T-cell (primary cell): ENCODE measurements around the gene CORIN. TPM values are rescaled to one million over a fixed set of nuclear protein-coding genes. Genes with fewer than 3 reads are reported as not detected.

Experiments
- ATAC-seq, 4 experiments: fragments of 200-7000 bp in 3 of 4; fragments of 150-1000 bp in 1 of 4; cut with Tn5 transposase; replicated peaks in 1 of 4; 1 replicate in 3 of 4; 2 replicates in 1 of 4; pipeline ENCODE4 v1.10.0; 2021; ENCODE audit warnings: moderate library complexity in 3 of 4, mild to moderate bottlenecking in 2 of 4, moderate number of reproducible peaks in 1 of 4
- CTCF ChIA-PET, 2 donors: fragments of 300-600 bp; sonication (Branson Sonifier 250); formaldehyde crosslinking; loops; one replicate each; lab custom pipeline; 2022; ENCODE audit warnings: antibody characterized with exemption in 2 of 2; lab: Charles Lee
- POLR2A ChIA-PET, 2 donors: fragments of 300-600 bp; sonication (Branson Sonifier 250); formaldehyde crosslinking; loops; one replicate each; lab custom pipeline; 2022; ENCODE audit warnings: antibody characterized with exemption in 2 of 2; lab: Charles Lee
- DNase-seq, 35 experiments: peaks; one replicate each; pipeline versions ENCODE4 v3.0.0 to v3.0.0-alpha.2; 2013 to 2023
- H3K27ac ChIP-seq: one replicate; pipeline ENCODE4 v1.5.1; 2013; ENCODE audit warnings: low read length
- H3K27me3 ChIP-seq, 2 experiments: replicated peaks in 1 of 2; 1 replicate in 1 of 2; 2 replicates in 1 of 2; pipeline versions ENCODE4 v1.6.1 to v1.7.0; 2013; ENCODE audit warnings: low read length in 1 of 2, mixed read lengths in 1 of 2; ENCODE audit not compliant: control insufficient read depth in 2 of 2, insufficient read depth in 2 of 2; ENCODE audit errors: extremely low read depth in 1 of 2
- H3K36me3 ChIP-seq, 2 donors: 1 replicate in 1 of 2; 2 replicates in 1 of 2; pipeline versions ENCODE4 v1.6.1 to v1.7.0; 2013; ENCODE audit warnings: low read length in 1 of 2; ENCODE audit not compliant: control insufficient read depth in 2 of 2, insufficient read depth in 1 of 2; ENCODE audit errors: extremely low read depth in 1 of 2
- H3K4me1 ChIP-seq, 2 experiments: 1 replicate in 1 of 2; 2 replicates in 1 of 2; pipeline versions ENCODE4 v1.6.1 to v1.7.0; 2013; ENCODE audit warnings: low read length in 2 of 2, mixed read lengths in 1 of 2; ENCODE audit not compliant: insufficient read depth in 2 of 2, control insufficient read depth in 1 of 2; ENCODE audit errors: extremely low read depth in 1 of 2
- H3K4me3 ChIP-seq, 2 donors: 1 replicate in 1 of 2; 2 replicates in 1 of 2; pipeline versions ENCODE4 v1.5.1 to v1.7.0; 2013; ENCODE audit warnings: mild to moderate bottlenecking in 2 of 2, low read length in 1 of 2, moderate library complexity in 1 of 2; ENCODE audit not compliant: control insufficient read depth in 1 of 2; ENCODE audit errors: extremely low read depth in 1 of 2
- H3K9me3 ChIP-seq: 2 replicates; pipeline ENCODE4 v1.7.0; 2013
- H3K27ac Mint-ChIP-seq, 2 donors: one replicate each; pipeline ENCODE4 v1.8.0; 2020 to 2021; ENCODE audit warnings: mild to moderate bottlenecking in 2 of 2, mixed read lengths in 2 of 2
- H3K27me3 Mint-ChIP-seq, 2 donors: one replicate each; pipeline ENCODE4 v1.8.0; 2021 to 2022; ENCODE audit warnings: mixed read lengths in 2 of 2
- H3K36me3 Mint-ChIP-seq: one replicate; pipeline ENCODE4 v1.8.0; 2021; ENCODE audit warnings: mixed read lengths
- H3K4me1 Mint-ChIP-seq, 3 donors: one replicate each; pipeline ENCODE4 v1.8.0; 2020 to 2022; ENCODE audit warnings: mixed read lengths in 3 of 3, mild to moderate bottlenecking in 1 of 3
- H3K4me3 Mint-ChIP-seq, 3 donors: one replicate each; pipeline ENCODE4 v1.8.0; 2020 to 2022; ENCODE audit warnings: mild to moderate bottlenecking in 3 of 3, mixed read lengths in 3 of 3, moderate library complexity in 3 of 3
- H3K9me3 Mint-ChIP-seq, 3 donors: one replicate each; pipeline ENCODE4 v1.8.0; 2020 to 2022; ENCODE audit warnings: mixed read lengths in 3 of 3
- WGBS: methylation state at CpG from one replicate; pipeline ENCODE4 v1.1.5; 2013; ENCODE audit warnings: missing lambda C conversion rate; ENCODE audit not compliant: insufficient coverage; 5-methylcytosine and 5-hydroxymethylcytosine counted together
- total RNA-seq, 35 experiments: library from RNA in 6 of 35; stranded (reverse) in 6 of 35; fragments of 120-200 nt in 1 of 35; gene quantifications; one replicate each; pipeline versions ENCODE4 v1.2.1 to v1.2.4 and lab custom pipeline; 2013 to 2026

CORIN gene, protein sequence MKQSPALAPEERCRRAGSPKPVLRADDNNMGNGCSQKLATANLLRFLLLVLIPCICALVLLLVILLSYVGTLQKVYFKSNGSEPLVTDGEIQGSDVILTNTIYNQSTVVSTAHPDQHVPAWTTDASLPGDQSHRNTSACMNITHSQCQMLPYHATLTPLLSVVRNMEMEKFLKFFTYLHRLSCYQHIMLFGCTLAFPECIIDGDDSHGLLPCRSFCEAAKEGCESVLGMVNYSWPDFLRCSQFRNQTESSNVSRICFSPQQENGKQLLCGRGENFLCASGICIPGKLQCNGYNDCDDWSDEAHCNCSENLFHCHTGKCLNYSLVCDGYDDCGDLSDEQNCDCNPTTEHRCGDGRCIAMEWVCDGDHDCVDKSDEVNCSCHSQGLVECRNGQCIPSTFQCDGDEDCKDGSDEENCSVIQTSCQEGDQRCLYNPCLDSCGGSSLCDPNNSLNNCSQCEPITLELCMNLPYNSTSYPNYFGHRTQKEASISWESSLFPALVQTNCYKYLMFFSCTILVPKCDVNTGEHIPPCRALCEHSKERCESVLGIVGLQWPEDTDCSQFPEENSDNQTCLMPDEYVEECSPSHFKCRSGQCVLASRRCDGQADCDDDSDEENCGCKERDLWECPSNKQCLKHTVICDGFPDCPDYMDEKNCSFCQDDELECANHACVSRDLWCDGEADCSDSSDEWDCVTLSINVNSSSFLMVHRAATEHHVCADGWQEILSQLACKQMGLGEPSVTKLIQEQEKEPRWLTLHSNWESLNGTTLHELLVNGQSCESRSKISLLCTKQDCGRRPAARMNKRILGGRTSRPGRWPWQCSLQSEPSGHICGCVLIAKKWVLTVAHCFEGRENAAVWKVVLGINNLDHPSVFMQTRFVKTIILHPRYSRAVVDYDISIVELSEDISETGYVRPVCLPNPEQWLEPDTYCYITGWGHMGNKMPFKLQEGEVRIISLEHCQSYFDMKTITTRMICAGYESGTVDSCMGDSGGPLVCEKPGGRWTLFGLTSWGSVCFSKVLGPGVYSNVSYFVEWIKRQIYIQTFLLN
- total RNA-seq (under 1 TPM in 4 of 5 donors, not detected in 1; 0.44 to 0.86 (median 0.55) TPM), total RNA-seq (lab: John Stamatoyannopoulos, UW) (0 to 0.68 (median 0.17) reads per million in 29 experiments)
- total RNA-seq (2013), result 0.06 TPM

DNA sequence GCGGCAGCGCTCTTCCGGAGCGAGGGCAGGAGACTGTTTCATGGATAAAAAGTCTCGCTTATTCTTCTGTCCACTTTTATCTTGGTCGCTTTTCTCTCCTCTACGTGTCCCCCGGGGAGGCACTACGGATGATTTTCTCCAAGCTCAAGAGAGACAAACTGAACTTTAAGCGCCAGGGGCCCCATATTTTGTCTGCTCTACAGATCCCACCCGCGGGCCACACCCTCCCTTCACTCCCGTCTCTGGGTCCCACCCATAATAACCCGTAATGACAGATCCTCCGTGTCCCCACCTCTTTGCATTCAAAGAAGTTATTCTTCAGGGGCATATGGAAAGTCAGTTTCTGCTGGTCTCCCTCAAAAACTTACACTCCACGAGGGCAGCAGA is at the start of gene CORIN:
TSS of gene CORIN (minus strand) at position 160 of the 387 bp plus-strand sequence. CDS start at position 42, 118 bp downstream.
- H3K4me3 Mint-ChIP-seq, result peak within 1 kb of the TSS; percentile 84 to 90 (median 88)
- H3K27ac ChIP-seq, result no peak within 1 kb of the TSS
- no peaks in the 10 kb centered on the region for H3K36me3 Mint-ChIP-seq
- H3K4me1 ChIP-seq, result peaks cover 16 to 27% of the 10 kb centered on the region in 2 experiments
- DNase-seq (no peak), ATAC-seq (no peak)
- H3K4me1 Mint-ChIP-seq, result peaks cover 21 to 42% (median 33%) of the 10 kb centered on the region in 3 donors
- H3K27me3 ChIP-seq, result peaks cover 4 to 9% of the 10 kb centered on the region in 2 experiments
- H3K36me3 ChIP-seq, result no peaks in the 10 kb centered on the region
- 8% methylated on average over 9 of the region's 16 CpGs for WGBS
- ChIA-PET POLR2A (interaction anchor here in 1 of 2 donors (0.6 kb wide), 1 partner anchor 16 kb away, joined by 3 read pairs; no protein-coding TSS in a partner anchor), CTCF (interaction anchor here (0.6 to 2.5 kb wide), 3 partner anchors 11 to 151 kb away, joined by 3 to 23 read pairs (median 4); no protein-coding TSS in a partner anchor)
- H3K27me3 Mint-ChIP-seq, result peaks cover 3 to 10% of the 10 kb centered on the region in 2 donors
- no peaks in the 10 kb centered on the region for H3K9me3 ChIP-seq
- H3K27ac Mint-ChIP-seq, result peak within 1 kb of the TSS; percentile 8 to 63
- peak within 1 kb of the TSS; percentile 58 to 99 for H3K4me3 ChIP-seq
- H3K9me3 Mint-ChIP-seq, result no peaks in the 10 kb centered on the region

DNA sequence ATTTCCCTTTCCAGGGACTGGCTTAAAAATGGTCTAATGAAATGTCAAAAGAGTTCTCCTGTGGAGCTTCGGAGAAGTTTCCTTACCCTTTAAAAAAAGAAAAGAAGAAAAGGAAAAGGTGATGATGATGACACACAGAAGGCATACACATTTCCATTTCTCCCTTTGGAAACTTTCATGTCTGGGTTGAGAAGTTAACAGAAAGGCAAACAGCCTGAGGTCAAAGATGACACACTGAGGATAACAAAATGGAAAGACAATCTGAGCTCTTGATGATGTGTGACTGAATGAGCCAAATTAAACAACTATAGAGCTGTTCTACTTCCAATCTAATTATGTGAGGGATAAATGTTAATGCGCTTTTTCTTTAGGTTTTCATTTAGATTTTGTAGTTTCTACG is 44.4 kb upstream of the CORIN start:
- CTCF ChIA-PET, result no interaction called here
- H3K27me3 ChIP-seq, result no peaks in the 10 kb centered on the region
- Mint-ChIP-seq H3K9me3 (no peaks in the 10 kb centered on the region), H3K4me3 (no peak overlapping the region), H3K27ac (no peak overlapping the region), H3K36me3 (peaks cover 60% of the 10 kb centered on the region), H3K27me3 (no peaks in the 10 kb centered on the region), H3K4me1 (peaks cover 0 to 6% (median 0%) of the 10 kb centered on the region in 3 donors)
- no CpG with 5 or more reads among the region's 3 CpGs for WGBS
- no peak overlapping the region for H3K4me3 ChIP-seq
- no peaks in the 10 kb centered on the region for H3K4me1 ChIP-seq
- H3K36me3 ChIP-seq, result peaks cover 12 to 48% of the 10 kb centered on the region in 2 donors
- no peaks in the 10 kb centered on the region for H3K9me3 ChIP-seq
- DNase-seq, result no peak
- POLR2A ChIA-PET, result no interaction called here
- no peak for ATAC-seq
- no peak overlapping the region for H3K27ac ChIP-seq

DNA sequence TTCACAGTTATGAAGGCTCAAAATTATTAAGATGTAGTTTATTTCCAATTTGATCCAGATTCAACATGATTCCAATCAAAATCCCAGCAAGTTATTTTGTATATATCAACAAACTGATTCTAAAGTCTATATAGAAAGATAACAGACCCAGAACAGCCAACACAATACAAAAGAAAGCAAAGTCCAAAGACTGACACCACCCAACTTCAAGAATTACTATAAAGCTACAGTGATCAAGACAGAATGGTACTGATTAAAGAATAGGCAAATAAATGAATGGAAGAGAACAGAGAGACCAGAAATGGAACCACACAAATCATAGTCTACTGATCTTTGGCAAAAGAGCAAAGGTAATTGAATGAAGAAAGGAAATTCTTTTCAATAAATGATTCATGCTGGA is 41.6 kb upstream of the CORIN start:
- no peak overlapping the region for H3K4me3 ChIP-seq
- H3K27me3 Mint-ChIP-seq, result no peaks in the 10 kb centered on the region
- DNase-seq, result no peak
- H3K9me3 Mint-ChIP-seq, result no peaks in the 10 kb centered on the region
- no peaks in the 10 kb centered on the region for H3K9me3 ChIP-seq
- H3K27ac Mint-ChIP-seq, result no peak overlapping the region
- peaks cover under 1 to 6% (median 1%) of the 10 kb centered on the region in 3 donors for H3K4me1 Mint-ChIP-seq
- H3K36me3 Mint-ChIP-seq, result peaks cover 63% of the 10 kb centered on the region
- H3K4me1 ChIP-seq, result no peaks in the 10 kb centered on the region
- H3K4me3 Mint-ChIP-seq, result no peak overlapping the region
- no peak for ATAC-seq
- no peaks in the 10 kb centered on the region for H3K27me3 ChIP-seq
- CTCF ChIA-PET, result no interaction called here
- peaks cover 1 to 53% of the 10 kb centered on the region in 2 donors for H3K36me3 ChIP-seq
- H3K27ac ChIP-seq, result no peak overlapping the region
- POLR2A ChIA-PET, result no interaction called here

DNA sequence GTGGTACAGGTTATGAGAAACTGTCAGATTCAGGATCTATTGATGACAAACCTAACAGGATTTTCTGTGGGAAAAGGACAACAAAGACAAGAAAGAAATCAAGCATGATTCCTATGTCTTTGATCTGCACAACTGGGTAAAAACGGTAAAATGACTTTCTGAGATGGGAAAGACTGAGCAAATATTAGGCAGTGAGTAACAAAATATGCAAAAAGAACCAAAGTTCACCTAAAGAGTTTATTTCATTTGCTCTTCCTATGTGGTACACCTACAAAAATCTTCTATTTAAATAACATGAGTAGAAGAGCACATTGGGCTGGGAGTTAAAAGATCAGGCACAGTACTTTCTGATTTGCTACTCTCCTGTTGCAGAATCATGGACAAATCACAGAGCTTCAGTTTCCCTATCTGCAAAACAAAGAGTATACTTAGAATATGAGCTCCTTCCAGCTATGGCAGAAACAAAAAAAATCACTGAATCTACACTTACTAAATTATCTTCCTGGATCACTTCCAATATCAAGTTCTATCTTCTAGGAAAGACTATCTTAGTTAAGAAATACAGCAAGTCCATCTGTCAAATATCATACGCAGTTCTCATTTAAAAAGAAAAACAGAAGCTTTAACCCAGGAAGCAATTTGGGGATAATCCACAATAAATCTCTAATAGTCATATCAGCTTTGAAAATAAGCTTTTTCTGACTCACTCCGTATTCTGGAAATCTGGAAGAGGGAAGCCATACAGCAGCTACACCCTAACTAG is 39.1 kb upstream of the CORIN start:
- Mint-ChIP-seq H3K27me3 (no peaks in the 10 kb centered on the region), H3K4me1 (peaks cover 8 to 12% (median 8%) of the 10 kb centered on the region in 3 donors), H3K4me3 (no peak overlapping the region), H3K9me3 (no peaks in the 10 kb centered on the region), H3K27ac (no peak overlapping the region), H3K36me3 (peaks cover 62% of the 10 kb centered on the region)
- ChIA-PET CTCF (no interaction called here), POLR2A (no interaction called here)
- H3K36me3 ChIP-seq, result peaks cover 0 to 46% of the 10 kb centered on the region in 2 donors
- no peak overlapping the region for H3K27ac ChIP-seq
- no peak overlapping the region for H3K4me3 ChIP-seq
- no peaks in the 10 kb centered on the region for H3K9me3 ChIP-seq
- WGBS, result no CpG with 5 or more reads among the region's 3 CpGs
- no peaks in the 10 kb centered on the region for H3K4me1 ChIP-seq
- ATAC-seq, result no peak
- no peaks in the 10 kb centered on the region for H3K27me3 ChIP-seq
- no peak for DNase-seq

DNA sequence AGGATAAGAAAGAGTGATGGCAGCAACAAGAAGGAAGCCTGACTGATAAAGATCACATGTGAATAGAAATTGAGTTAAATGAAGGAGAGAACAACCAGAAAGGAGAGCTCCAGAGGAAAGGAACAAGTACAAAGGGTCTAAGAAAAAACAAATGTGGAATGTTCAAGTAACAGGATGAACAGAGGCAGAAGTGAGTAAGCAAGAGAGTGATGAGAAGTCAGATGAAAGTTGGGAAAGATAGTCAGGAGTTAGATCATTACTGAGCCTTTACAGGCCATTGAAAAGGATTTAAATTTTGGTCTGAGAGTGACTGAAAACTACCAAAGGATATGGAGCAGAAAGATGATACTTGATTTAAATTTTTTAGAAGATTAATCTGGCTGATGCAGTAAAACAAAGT is 38.4 kb upstream of the CORIN start:
- CTCF ChIA-PET, result interaction anchor here in 1 of 2 donors (0.5 kb wide), 1 partner anchor 11 kb away, joined by 3 read pairs; no protein-coding TSS in a partner anchor
- Histone ChIP-seq H3K27ac (no peak overlapping the region), H3K9me3 (no peaks in the 10 kb centered on the region), H3K4me1 (no peaks in the 10 kb centered on the region), H3K4me3 (no peak overlapping the region), H3K27me3 (no peaks in the 10 kb centered on the region), H3K36me3 (peaks cover 0 to 45% of the 10 kb centered on the region in 2 donors)
- Mint-ChIP-seq H3K27ac (no peak overlapping the region), H3K4me1 (peaks cover 8 to 12% (median 8%) of the 10 kb centered on the region in 3 donors), H3K4me3 (no peak overlapping the region), H3K27me3 (no peaks in the 10 kb centered on the region), H3K36me3 (peaks cover 58% of the 10 kb centered on the region), H3K9me3 (no peaks in the 10 kb centered on the region)
- POLR2A ChIA-PET, result no interaction called here
- ATAC-seq, result no peak
- no peak for DNase-seq
